ENCODE results near the gene MRPS33. TPM values are rescaled to one million over a fixed set of nuclear protein-coding genes. Genes with fewer than 3 reads are reported as not detected.

Gene MRPS33
- total RNA-seq, 2 experiments from 2014 or later: 51.6 to 70.8 TPM

DNA sequence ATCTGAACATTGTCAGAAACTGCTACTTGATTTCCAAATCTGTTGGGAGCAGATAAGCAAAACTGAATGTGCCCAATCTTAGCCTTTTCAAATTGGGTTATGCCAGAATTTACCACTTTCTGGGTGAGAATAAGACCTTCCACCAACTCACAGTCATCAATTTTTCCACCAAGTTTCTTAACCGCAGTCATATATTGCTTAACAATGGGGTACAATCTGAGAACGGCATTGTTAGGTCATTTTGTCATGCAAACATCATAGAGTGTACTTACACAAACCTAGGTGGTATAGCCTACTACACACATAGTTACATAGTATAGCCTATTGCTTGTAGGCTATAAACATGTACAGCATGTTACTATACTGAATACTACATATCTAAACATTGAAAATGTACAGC is 16.0 kb downstream of the MRPS33 start:
- no peak overlapping the region for H3K4me3 Mint-ChIP-seq
- DNase-seq: no peak
- H3K9me3 Mint-ChIP-seq (ENCODE audit: low read depth): no peaks in the 10 kb centered on the region
- no peaks in the 10 kb centered on the region for H3K36me3 Mint-ChIP-seq
- CTCF ChIA-PET: no interaction called here
- ATAC-seq: no peak
- no peaks in the 10 kb centered on the region for H3K4me1 Mint-ChIP-seq
- H3K27ac Mint-ChIP-seq: no peak overlapping the region
- H3K27me3 Mint-ChIP-seq: peaks cover 10% of the 10 kb centered on the region

DNA sequence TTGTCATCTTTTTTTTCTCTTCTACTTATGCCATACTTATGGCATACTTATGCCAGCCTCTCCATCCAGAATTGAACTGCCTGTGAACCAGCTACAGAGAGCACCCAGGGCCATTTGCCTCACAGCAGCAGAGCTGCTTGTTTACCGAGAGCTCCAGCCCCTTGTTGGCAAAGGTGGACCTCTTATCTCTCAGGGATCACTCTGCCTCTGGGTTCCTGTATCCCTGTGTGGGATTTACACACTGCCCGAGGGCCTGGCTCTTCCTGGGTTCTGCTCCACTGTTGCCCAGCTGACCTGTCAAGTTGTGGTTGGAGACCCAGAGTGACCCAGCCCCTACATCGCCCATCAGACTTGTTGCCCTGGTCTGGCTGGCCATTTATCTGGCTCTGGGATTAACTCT is 22.3 kb downstream of the MRPS33 start:
- Mint-ChIP-seq H3K27me3 (peaks cover 3% of the 10 kb centered on the region), H3K4me1 (no peaks in the 10 kb centered on the region), H3K27ac (no peak overlapping the region), H3K9me3 (ENCODE audit: low read depth) (no peaks in the 10 kb centered on the region), H3K36me3 (no peaks in the 10 kb centered on the region), H3K4me3 (no peak overlapping the region)
- ATAC-seq (no peak), DNase-seq (no peak)
- CTCF ChIA-PET: interaction anchor here (1.6 kb wide), 1 partner anchor 9 kb away, joined by 4 read pairs; no protein-coding TSS in a partner anchor

DNA sequence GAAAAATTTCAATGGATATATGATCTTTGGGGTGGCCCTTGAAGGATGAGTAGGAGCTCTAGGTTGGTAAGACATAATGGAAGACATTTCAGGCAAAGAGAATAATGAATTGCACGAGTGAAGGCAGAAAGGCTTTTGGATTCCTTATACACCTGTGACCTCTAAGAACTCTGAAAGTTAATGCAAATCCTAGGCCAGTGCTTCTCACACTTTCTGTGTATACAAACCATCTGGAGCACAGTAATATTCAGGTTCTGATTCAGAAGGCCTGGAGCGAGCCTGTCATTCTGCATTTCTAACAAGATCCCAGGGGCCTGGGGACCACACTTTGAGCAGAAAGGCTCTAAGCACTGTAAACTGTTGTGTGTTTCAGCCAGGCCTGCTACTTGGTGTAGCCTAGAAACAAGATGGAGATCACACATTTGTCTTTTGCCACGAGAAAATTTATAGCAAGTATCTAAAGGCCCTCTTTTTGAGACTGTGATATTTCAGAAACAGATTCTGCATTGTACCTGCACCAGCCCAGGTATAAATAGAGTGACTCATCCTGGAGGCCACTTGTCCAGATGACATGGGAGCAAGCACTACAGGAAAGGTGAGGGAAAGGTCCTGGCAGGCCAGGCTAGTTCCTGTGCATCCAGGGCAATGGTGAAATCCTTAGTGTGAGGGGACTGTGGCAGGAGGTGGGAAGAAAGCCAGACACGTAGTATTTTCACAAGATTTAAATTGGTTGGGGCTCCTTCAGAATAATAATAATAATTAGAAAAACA is 24.4 kb downstream of the MRPS33 start:
- Mint-ChIP-seq H3K27ac (no peak overlapping the region), H3K9me3 (ENCODE audit: low read depth) (no peaks in the 10 kb centered on the region), H3K4me1 (no peaks in the 10 kb centered on the region), H3K27me3 (peaks cover 14% of the 10 kb centered on the region), H3K36me3 (no peaks in the 10 kb centered on the region), H3K4me3 (no peak overlapping the region)
- CTCF ChIA-PET: interaction anchor here (0.9 kb wide), 1 partner anchor 315 kb away, joined by 3 read pairs; no protein-coding TSS in a partner anchor
- DNase-seq (no peak), ATAC-seq (no peak)

DNA sequence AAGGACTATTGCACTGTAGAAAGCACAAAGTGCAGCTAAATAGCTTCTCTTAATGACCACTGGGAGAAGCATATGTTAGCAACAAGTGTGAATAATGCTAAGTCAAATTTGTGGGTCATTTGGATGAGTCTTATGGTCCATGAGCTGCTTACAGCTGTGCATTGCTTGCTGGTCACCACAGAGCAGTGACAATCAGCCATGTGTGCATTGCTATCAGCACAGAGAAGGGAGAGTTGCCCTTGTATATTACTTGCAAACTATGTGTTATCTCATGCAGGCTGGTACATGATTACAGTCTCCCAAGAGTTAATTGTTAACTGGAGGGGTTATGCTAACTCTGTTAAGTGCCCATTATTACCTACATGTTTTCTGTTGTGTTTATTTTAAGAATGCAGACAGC is 25.7 kb downstream of the MRPS33 start:
- ATAC-seq (no peak), DNase-seq (no peak)
- Mint-ChIP-seq H3K9me3 (ENCODE audit: low read depth) (peaks cover 2% of the 10 kb centered on the region), H3K36me3 (no peaks in the 10 kb centered on the region), H3K27ac (no peak overlapping the region), H3K4me1 (no peaks in the 10 kb centered on the region), H3K27me3 (peaks cover 14% of the 10 kb centered on the region), H3K4me3 (no peak overlapping the region)
- CTCF ChIA-PET: no interaction called here

DNA sequence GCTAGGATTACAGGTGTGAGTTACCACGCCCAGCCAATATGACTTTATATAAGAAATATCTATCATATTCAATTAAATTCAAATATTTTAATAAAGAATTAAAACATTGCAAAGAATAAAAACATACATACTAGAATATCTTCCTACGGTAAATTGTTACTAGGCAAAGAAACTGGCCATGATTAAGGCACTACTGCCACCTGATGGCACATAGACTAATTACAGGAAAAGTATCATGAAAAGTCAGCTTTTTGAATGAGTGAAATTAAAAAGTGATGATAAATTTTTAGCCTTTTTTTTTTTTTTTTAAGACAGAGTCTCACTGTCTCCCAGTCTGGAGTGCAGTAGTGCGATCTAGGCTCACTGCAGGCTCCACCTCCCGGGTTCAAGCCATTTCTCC is 30.9 kb downstream of the MRPS33 start:
- H3K27ac Mint-ChIP-seq: no peak overlapping the region
- peaks cover 2% of the 10 kb centered on the region for H3K36me3 Mint-ChIP-seq
- peaks cover 2% of the 10 kb centered on the region for H3K9me3 Mint-ChIP-seq (ENCODE audit: low read depth)
- peaks cover 1% of the 10 kb centered on the region for H3K4me1 Mint-ChIP-seq
- ATAC-seq (no peak), DNase-seq (no peak)
- no peak overlapping the region for H3K4me3 Mint-ChIP-seq
- CTCF ChIA-PET: interaction anchor here (1.0 to 2.0 kb wide), 4 partner anchors 9 to 189 kb away, joined by 3 to 8 read pairs (median 4); no protein-coding TSS in a partner anchor
- peaks cover 28% of the 10 kb centered on the region for H3K27me3 Mint-ChIP-seq

DNA sequence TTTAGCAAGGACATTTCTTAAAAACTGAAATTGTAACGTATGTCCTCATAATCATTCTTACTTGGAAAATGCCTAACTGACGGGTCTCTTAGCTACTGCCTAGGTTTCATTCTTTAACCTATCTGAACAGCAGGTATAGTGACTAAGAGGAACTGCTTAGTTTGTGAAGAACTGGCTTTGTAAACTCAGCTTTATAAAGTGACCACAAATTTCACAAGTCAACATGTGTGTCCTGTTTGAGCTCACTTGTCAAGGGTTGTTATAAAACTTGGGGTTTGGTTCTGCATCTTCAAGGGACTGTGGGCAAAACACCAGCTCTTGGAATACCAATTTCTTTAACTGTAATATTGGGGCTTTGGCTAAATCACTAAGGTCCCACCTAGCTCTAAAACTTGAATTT is 32.2 kb downstream of the MRPS33 start:
- peaks cover 2% of the 10 kb centered on the region for H3K36me3 Mint-ChIP-seq
- peaks cover 2% of the 10 kb centered on the region for H3K9me3 Mint-ChIP-seq (ENCODE audit: low read depth)
- no peak overlapping the region for H3K4me3 Mint-ChIP-seq
- no peak for ATAC-seq
- CTCF ChIA-PET: interaction anchor here (1.1 to 1.5 kb wide), 3 partner anchors 11 to 308 kb away, joined by 3 to 5 read pairs (median 4); no protein-coding TSS in a partner anchor
- DNase-seq: no peak
- H3K4me1 Mint-ChIP-seq: peaks cover 1% of the 10 kb centered on the region
- no peak overlapping the region for H3K27ac Mint-ChIP-seq
- H3K27me3 Mint-ChIP-seq: peaks cover 28% of the 10 kb centered on the region

DNA sequence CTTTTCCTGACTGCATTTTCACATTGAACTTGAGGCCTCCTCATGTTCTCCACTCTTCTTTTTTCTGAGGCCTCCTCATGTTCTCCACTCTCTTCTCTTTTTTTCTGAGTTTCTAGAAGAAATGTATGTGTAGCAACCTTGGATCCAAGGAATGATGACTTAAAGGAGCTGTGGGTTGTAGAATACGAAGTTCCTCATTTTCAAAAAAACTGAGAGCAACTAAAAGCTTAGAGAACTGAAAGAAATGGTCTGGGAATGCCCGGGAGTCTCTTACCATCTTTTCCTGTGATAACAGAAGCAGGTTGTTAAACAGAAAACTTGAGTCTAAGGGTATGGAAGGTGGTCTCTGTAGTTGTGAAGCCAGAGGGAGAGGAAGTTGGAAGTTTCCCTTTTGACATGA is 32.8 kb downstream of the MRPS33 start:
- DNase-seq (no peak), ATAC-seq (no peak)
- Mint-ChIP-seq H3K27me3 (peaks cover 29% of the 10 kb centered on the region), H3K27ac (no peak overlapping the region), H3K36me3 (peaks cover 2% of the 10 kb centered on the region), H3K4me1 (peaks cover 1% of the 10 kb centered on the region), H3K9me3 (ENCODE audit: low read depth) (peaks cover 2% of the 10 kb centered on the region), H3K4me3 (no peak overlapping the region)
- CTCF ChIA-PET: interaction anchor here (1.1 kb wide), 1 partner anchor 307 kb away, joined by 3 read pairs; no protein-coding TSS in a partner anchor

DNA sequence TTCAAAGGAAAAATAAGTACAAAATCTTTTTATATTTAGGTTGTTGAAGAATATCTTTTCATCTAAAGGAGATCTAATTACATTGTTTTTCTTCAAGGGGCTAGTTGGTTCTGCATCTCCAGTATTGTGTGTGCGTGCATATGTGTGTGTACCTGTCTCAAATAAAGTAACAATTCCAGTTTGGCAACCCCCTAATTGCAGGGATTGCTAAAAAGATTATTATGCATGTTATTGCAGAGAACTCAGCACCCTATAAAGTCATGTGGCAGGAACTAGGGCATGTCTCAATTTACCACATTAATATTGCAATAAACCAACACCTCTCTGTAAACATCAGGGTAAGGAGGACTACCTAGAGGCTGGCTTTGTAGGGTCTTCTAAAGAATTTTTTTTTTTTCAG is 37.0 kb downstream of the MRPS33 start:
- CTCF ChIA-PET: no interaction called here
- Mint-ChIP-seq H3K4me3 (no peak overlapping the region), H3K27me3 (peaks cover 24% of the 10 kb centered on the region), H3K27ac (no peak overlapping the region), H3K9me3 (ENCODE audit: low read depth) (no peaks in the 10 kb centered on the region), H3K36me3 (peaks cover 2% of the 10 kb centered on the region), H3K4me1 (peaks cover 1% of the 10 kb centered on the region)
- DNase-seq (no peak), ATAC-seq (no peak)

DNA sequence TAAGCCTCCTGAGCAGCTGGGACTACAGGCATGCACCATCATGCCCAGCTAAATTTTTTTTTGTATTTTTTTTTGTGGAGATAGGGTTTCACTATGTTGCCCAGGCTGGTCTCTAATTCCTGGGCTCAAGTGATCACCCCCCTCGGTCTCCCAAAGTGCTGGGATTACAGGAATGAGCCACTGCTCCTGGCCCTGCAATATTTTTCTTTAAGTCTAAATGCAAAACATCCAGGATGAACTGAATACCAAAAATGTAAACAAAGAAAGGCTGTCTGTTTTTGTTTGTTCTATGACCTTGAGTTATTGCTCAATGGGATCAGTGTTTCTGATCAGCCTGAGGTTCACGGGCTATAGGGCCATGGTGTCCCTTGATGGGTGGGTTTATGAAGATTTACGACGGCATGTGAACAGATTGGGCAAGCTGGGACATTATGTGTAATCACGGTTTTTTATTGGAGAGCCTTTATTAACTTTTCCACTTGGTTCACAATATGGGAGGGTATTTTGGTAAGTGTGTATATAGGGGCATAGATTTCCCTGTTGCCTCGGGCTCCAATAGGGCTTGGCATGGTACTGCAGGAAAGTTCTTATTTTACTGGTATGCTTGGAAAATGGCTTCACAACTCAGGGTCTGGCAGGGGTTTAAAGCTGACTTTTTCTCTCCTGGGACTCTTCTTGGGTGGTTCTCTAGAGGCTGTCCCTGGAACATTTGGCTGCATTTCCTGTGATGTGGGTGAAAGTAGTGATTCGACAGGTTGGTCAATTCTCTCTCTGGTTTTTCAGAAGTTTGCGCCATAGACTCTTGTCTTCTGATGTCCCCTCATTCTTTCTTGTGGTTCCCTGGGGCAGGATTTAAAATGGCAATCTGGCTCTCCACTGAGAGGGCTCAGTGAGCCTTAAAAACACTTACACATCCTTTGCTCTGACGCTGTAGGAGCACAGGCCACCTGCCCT is 41.6 kb downstream of the MRPS33 start:
- H3K36me3 Mint-ChIP-seq: no peaks in the 10 kb centered on the region
- CTCF ChIA-PET: no interaction called here
- no peaks in the 10 kb centered on the region for H3K9me3 Mint-ChIP-seq (ENCODE audit: low read depth)
- peaks cover 7% of the 10 kb centered on the region for H3K27me3 Mint-ChIP-seq
- H3K4me1 Mint-ChIP-seq: no peaks in the 10 kb centered on the region
- no peak overlapping the region for H3K4me3 Mint-ChIP-seq
- DNase-seq (no peak), ATAC-seq (no peak)
- H3K27ac Mint-ChIP-seq: no peak overlapping the region

DNA sequence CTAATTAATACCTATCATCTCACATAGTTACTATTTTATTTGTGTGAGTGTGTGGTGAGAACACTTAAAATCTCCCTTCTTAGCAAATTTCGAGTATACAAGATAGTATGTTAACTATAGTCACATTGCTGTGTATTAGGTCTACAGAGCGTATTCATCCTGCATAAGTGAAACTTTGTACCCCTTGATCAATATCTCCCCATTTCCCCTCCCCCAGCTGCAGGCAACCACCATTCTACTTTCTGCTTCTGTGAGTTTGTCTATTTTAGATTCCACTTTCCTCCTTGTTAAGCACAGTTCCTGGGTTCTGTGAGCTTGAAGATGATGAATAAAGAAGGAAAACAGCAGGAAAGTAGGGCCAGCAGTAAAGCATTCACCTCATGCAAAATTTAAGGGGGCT is 42.4 kb downstream of the MRPS33 start:
- Mint-ChIP-seq H3K36me3 (no peaks in the 10 kb centered on the region), H3K27me3 (peaks cover 6% of the 10 kb centered on the region), H3K4me1 (no peaks in the 10 kb centered on the region), H3K4me3 (no peak overlapping the region), H3K9me3 (ENCODE audit: low read depth) (no peaks in the 10 kb centered on the region), H3K27ac (no peak overlapping the region)
- DNase-seq (no peak), ATAC-seq (no peak)
- CTCF ChIA-PET: no interaction called here

DNA sequence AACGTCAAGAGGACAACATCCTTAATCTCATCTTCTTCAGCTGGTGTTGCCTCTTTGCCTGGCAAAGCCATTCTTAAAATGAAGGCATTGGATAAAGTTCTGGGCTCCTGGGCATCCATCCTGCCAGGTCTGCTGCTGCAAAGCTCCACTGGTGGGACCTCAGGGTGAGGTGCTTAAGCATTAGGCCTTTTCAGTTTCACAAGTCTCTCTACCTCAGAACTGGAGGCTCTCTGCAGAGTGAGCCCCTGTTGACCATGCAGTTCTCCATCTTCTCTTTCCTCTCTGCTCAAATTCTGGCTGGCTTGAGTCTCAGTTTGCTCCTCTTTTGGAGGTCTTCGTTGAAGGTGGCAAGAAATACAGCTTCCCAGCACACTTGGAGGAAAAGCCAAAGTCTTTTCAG is 47.3 kb downstream of the MRPS33 start:
- Mint-ChIP-seq H3K4me3 (no peak overlapping the region), H3K27ac (no peak overlapping the region), H3K36me3 (no peaks in the 10 kb centered on the region), H3K9me3 (ENCODE audit: low read depth) (no peaks in the 10 kb centered on the region), H3K27me3 (peaks cover 2% of the 10 kb centered on the region), H3K4me1 (no peaks in the 10 kb centered on the region)
- DNase-seq: no peak
- ATAC-seq: no peak
- CTCF ChIA-PET: no interaction called here

DNA sequence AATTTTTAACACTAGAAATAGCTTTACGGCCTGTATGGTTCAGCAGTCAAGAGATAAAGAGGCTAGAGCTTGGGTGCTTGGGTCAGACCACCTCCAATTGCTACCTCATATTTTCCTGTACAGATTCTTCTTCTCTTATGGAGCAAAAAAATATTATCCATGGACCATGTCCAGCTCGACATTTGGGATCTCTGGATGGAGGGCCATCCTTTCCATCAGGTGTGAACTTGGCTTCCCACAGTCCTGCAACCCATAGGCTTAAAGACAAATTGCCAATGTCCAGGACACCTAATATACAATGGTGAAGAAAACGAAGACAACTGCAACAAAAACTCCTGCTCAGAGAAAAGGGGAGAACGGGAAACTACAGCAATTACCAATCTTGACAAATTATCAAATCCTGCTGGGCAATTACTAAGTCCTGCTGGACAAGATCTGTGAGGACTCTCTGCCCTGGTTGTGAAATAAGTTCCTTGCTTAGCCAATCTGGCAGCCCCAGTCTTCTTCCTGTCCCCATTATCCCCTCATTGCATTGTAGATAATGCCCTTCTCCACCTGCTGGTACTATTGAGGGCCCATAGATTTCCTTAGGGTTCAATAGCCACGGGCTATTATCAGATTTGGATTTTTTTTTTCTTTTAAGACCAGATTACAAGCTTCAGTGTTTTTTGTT is 48.1 kb downstream of the MRPS33 start:
- CTCF ChIA-PET: no interaction called here
- Mint-ChIP-seq H3K4me1 (no peaks in the 10 kb centered on the region), H3K9me3 (ENCODE audit: low read depth) (no peaks in the 10 kb centered on the region), H3K27me3 (peaks cover 2% of the 10 kb centered on the region), H3K36me3 (no peaks in the 10 kb centered on the region), H3K4me3 (no peak overlapping the region), H3K27ac (no peak overlapping the region)
- ATAC-seq (no peak), DNase-seq (no peak)

DNA sequence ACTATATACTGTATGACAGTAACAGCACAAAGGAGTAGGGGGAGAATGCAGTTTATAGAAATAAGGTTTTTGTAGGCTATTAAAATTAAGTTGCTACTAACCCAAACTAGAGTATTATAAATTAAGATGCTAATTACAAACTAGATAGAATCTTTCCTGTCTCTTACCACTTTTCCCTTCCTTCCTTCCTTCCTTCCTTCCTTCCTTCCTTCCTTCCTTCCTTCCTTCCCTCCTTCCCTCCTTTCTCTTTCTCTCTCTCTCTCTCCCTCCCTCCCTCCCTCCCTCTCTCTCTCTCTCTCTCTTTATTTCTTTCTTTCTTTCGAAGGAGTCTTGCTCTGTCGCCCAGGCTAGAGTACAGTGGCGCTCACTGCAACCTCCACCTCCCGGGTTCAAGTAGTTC is 53.6 kb downstream of the MRPS33 start:
- Mint-ChIP-seq H3K27ac (no peak overlapping the region), H3K9me3 (ENCODE audit: low read depth) (peaks cover 3% of the 10 kb centered on the region), H3K4me1 (no peaks in the 10 kb centered on the region), H3K36me3 (no peaks in the 10 kb centered on the region), H3K27me3 (peaks cover 4% of the 10 kb centered on the region), H3K4me3 (no peak overlapping the region)
- no peak for ATAC-seq
- CTCF ChIA-PET: no interaction called here
- no peak for DNase-seq

Measured in activated CD8-positive, alpha-beta memory T cell treated with anti-CD3 and anti-CD28 coated beads, Interleukin-2, amount 10 ng/mL, durations not matched to agents 7 days and 5 days (primary cell).